Omental fat pad (tissue), 4 donors: ENCODE measurements around the gene XPO4. TPM values are rescaled to one million over a fixed set of nuclear protein-coding genes. Genes with fewer than 3 reads are reported as not detected.
"Not testable (repeated sequence)": the region's sequence is repeated elsewhere in the genome, so short reads cannot be mapped to it uniquely, and the experiment has no call there.

Experiments used
- ATAC-seq: fragments of 150-250 bp; one replicate; pipeline ENCODE4 v1.9.1; 2016; ENCODE audit warnings: mild to moderate bottlenecking, moderate library complexity; ENCODE audit not compliant: low FRiP score
- DNase-seq: peaks from one replicate; pipeline ENCODE4 v3.0.0-alpha.2; 2019; ENCODE audit warnings: low spot score
- total RNA-seq, 4 donors: library from RNA; depleted of rRNA; stranded (reverse); fragments of >200 nt; gene quantifications; one replicate each; pipeline ENCODE4 v1.1.0, GENCODE V29; 2016
- TF ChIP-seq, protein P1 (sequence below), 3 donors: fragments of 450-650 bp; IDR thresholded peaks; one replicate each; pipeline ENCODE4 v1.5.1; 2016 to 2017; ENCODE audit warnings: antibody characterized with exemption in 3 of 3, mild to moderate bottlenecking in 3 of 3, moderate library complexity in 2 of 3

The XPO4 gene
- total RNA-seq, 4 donors from 2014 or later: 14.5 to 24.5 (median 15.1) TPM

DNA sequence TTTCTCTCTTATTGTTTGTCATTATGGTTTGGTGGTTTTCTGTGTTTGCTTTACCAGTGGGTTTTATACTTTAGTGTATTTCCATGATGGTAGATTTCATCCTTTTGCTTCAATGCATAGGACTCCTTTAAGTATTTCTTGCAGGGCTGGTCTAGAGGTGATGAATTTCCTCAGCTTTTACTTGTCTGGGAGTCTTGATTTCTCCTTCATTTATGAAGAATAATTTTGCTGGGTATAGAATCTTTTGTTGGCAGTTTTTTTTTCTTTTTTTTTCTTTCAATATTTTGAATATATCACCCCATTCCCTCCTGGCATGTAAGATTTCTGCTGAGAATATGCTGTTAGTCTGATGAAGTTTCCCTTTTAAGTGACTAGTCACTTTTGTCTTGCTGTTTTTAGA lies 148.5 kb downstream of the XPO4 start:
- ATAC-seq (no peak), DNase-seq (no peak)
- TF ChIP-seq, protein P1, sequence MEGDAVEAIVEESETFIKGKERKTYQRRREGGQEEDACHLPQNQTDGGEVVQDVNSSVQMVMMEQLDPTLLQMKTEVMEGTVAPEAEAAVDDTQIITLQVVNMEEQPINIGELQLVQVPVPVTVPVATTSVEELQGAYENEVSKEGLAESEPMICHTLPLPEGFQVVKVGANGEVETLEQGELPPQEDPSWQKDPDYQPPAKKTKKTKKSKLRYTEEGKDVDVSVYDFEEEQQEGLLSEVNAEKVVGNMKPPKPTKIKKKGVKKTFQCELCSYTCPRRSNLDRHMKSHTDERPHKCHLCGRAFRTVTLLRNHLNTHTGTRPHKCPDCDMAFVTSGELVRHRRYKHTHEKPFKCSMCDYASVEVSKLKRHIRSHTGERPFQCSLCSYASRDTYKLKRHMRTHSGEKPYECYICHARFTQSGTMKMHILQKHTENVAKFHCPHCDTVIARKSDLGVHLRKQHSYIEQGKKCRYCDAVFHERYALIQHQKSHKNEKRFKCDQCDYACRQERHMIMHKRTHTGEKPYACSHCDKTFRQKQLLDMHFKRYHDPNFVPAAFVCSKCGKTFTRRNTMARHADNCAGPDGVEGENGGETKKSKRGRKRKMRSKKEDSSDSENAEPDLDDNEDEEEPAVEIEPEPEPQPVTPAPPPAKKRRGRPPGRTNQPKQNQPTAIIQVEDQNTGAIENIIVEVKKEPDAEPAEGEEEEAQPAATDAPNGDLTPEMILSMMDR (IDR thresholded peaks at IDR 0.05): no peak

DNA sequence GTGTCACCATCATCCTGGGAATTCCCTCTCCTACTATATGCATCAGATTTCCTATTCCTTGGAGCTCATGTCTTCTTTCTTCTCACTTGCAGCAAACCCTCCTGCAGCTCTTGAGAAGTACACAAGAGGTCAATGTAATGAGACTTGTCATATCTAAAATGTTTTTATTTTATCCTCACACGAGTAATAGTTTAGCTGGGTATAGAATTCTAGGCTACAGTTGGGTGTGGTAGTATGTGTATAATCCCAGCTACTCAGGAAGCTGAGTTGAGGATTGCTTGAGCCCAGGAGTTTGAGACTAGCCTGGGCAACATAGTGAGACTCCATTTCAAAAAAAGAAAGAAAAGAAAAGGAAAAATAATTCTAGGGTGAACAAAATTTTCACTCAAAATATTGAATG lies 153.2 kb downstream of the XPO4 start:
- ATAC-seq (no peak), DNase-seq (no peak)
- TF ChIP-seq, protein P1 (IDR thresholded peaks at IDR 0.05): no peak

DNA sequence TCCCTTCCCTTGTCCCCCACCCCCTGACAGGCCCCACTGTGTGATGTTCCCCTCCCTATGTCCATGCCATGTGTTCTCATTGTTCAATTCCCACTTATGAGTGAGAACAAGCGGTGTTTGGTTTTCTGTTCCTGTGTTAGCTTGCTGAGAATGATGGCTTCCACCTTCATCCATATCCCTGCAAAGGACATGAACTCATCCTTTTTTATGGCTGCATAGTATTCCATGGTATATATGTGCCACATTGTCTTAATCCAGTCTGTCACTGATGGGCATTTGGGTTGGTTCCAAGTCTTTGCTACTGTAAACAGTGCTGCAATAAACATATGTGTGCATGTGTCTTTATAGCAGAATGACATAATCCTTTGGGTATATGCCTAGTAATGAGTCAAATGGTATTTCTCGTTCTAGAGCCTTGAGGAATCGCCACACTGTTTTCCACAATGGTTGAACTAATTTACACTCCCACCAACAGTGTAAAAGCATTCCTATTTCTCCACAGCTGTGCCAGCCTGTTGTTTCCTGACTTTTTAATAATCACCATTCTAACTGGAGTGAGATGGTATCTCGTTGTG lies 158.6 kb downstream of the XPO4 start:
- not testable (repeated sequence) for ATAC-seq, DNase-seq

DNA sequence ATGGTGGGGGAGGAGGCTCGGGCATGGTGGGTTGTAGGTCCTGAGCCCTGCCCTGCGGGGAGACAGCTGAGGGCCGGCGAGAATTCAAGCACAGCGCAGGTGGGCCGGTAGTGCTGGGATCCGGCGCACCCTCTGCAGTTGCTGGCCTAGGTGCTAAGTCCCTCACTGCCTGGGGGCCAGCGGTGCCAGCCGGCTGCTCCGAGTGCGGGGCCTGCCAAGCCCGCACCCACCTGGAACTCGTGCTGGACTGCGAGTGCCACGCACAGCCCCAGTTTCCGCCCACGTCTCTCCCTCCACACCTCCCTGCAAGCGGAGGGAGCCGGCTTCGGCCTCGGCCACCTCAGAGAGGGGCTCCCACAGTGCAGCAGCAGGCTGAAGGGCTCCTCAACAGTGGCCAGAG lies 162.5 kb downstream of the XPO4 start:
- no peak for ATAC-seq
- TF ChIP-seq, protein P1 (IDR thresholded peaks at IDR 0.05): no peak
- no peak for DNase-seq

DNA sequence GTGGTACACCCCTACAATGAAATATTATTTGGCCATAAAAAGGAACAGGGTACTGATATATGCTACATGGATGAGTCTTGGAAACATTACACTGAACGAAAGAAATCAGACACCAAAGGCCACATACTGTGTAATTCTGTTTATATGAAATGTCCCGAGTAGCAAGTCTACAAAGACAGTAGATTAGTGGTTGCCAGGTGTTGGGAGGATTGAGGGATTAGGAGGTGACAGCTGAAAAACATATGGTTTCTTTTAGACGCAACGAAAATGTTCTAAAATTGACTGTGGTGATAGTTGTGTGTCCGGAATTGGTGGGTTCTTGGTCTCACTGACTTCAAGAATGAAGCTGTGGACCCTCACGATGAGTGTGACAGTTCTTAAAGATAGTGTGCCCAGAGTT lies 163.9 kb downstream of the XPO4 start:
- TF ChIP-seq, protein P1 (IDR thresholded peaks at IDR 0.05): no peak
- DNase-seq: no peak
- no peak for ATAC-seq

DNA sequence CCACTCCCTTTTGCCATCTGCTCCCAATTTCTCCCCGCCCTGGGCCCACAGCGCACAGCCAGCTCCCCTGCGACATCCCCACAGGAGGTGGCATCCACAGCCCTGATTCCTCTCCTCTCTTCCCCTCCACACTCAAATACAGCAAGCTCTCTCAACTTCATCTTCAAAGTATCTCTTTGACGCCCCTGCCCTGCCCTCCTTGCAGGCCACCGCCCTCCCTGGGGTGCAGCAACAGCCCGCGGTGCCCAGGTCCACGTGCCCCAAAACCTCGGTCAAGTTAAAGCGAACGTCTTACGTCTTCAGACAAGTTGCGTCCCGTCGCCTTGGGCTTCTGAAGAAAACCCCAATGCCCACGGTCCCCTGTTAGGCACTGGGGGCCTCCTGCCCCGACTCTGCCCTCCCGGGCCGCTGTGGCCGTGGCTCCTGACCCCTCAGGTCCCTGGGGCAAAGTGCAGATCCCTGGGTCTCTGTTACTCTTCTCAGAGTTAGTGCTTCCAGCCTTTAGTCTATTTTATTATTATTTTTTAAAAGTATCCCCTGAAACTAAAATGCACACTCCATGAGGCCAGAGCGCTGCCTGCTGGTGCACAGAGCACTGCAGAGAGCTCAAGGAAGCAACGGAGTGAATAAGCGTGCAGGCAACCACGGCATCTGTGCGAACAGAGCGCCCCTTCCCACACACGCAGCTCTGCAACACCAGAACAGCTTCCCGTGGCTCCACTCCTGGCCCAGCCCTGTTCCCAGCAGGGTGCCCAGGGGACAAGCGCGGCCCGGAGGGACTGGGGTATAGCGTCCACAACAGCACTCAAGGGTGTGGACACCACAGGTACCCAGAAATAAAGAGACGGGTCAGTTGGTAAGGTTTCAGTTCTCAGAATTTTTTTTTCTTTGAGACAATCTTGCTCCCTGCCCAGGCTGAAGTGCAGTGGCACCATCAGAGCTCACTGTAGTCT lies 172.6 kb downstream of the XPO4 start:
- TF ChIP-seq, protein P1 (IDR thresholded peaks at IDR 0.05): no peak
- ATAC-seq (no peak), DNase-seq (no peak)

DNA sequence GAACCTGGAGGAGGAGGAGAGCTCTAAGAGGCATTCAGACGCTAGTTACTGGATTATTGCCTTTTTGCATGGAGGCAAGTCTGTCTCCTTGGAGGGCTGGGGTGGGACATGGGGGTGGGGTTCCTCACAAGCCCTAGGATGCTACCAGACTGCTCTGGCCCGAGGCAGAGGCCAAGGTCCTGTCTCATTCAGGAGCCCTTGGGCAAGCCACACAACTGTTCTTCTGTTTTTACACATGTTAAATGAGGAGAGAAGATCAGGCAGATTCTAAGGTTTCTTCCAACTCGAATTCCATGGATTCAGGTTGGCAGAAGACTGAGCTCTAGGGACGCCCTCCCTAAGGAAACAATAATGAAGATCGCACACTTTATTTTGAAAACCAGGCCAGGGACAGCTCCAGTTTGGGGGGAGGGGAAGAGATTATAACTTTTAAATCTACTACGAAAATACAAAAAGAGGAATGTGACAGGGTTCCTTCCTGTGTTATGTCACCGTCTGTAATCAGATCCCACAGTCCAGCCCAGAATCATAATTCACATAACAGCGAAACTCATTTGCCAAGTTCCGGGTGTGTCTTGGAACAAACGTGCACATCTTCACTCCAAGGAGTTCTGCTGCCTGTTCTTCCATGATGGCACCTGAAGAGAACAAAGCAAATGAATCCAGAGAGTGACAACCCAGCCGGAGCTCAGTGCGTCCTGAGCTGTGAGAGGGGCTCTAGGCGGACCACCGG lies 173.8 kb downstream of the XPO4 start:
- no peak for DNase-seq
- ATAC-seq: no peak
- TF ChIP-seq, protein P1 (IDR thresholded peaks at IDR 0.05): no peak
